ENCODE data around the gene TBC1D8. TPM values are rescaled to one million over a fixed set of nuclear protein-coding genes. Genes with fewer than 3 reads are reported as not detected.

TBC1D8 gene
- total RNA-seq, 1 donor from 2014 or later, result 45.0 TPM

- Histone ChIP-seq H3K27ac (replicated peaks) (peak overlapping the region; percentile 93), H3K4me3 (no peak overlapping the region), H3K4me1 (peaks cover 99% of the 10 kb centered on the region), H3K9me3 (replicated peaks) (no peaks in the 10 kb centered on the region), H3K36me3 (no peaks in the 10 kb centered on the region), H3K27me3 (ENCODE audit: low read depth) (no peaks in the 10 kb centered on the region)
- intact Hi-C loops (cut with micrococcal nuclease), result no loop called here
- no peak for DNase-seq
- TF ChIP-seq CTCF (IDR thresholded peaks at IDR 0.05; ENCODE audit: borderline replicate concordance), result no peak
These were observed 39.8 kb downstream of the TBC1D8 start for GRCh38 chr2:101111262-101111838.

- Histone ChIP-seq H3K4me1 (peaks cover 99% of the 10 kb centered on the region), H3K27me3 (ENCODE audit: low read depth) (no peaks in the 10 kb centered on the region), H3K4me3 (peak overlapping the region; percentile 54), H3K27ac (replicated peaks) (peak overlapping the region; percentile 93), H3K9me3 (replicated peaks) (no peaks in the 10 kb centered on the region), H3K36me3 (no peaks in the 10 kb centered on the region)
- DNase-seq, result peak; percentile 45
- intact Hi-C loops (cut with micrococcal nuclease), result no loop called here
- peak; percentile 12 for TF ChIP-seq CTCF (IDR thresholded peaks at IDR 0.05; ENCODE audit: borderline replicate concordance)
These were observed 41.6 kb downstream of the TBC1D8 start for GRCh38 chr2:101109451-101110118.

- no peak for TF ChIP-seq CTCF (IDR thresholded peaks at IDR 0.05; ENCODE audit: borderline replicate concordance)
- H3K27ac ChIP-seq (replicated peaks), result peak overlapping the region; percentile 93
- H3K27me3 ChIP-seq (ENCODE audit: low read depth), result no peaks in the 10 kb centered on the region
- no peaks in the 10 kb centered on the region for H3K36me3 ChIP-seq
- peaks cover 96% of the 10 kb centered on the region for H3K4me1 ChIP-seq
- peaks cover under 1% of the 10 kb centered on the region for H3K9me3 ChIP-seq (replicated peaks)
- H3K4me3 ChIP-seq, result peak overlapping the region; percentile 54
- intact Hi-C loops (cut with micrococcal nuclease), result no loop called here
- peak; percentile 47 for DNase-seq
These were observed 42.8 kb downstream of the TBC1D8 start for GRCh38 chr2:101108357-101108756.

GRCh38 chr2:101107241-101107640 is 43.9 kb downstream of the TBC1D8 start:
- H3K9me3 ChIP-seq (replicated peaks), result peaks cover 11% of the 10 kb centered on the region
- H3K27me3 ChIP-seq (ENCODE audit: low read depth), result no peaks in the 10 kb centered on the region
- peak overlapping the region; percentile 93 for H3K27ac ChIP-seq (replicated peaks)
- peaks cover 85% of the 10 kb centered on the region for H3K4me1 ChIP-seq
- no peak overlapping the region for H3K4me3 ChIP-seq
- no peaks in the 10 kb centered on the region for H3K36me3 ChIP-seq
- no peak for TF ChIP-seq CTCF (IDR thresholded peaks at IDR 0.05; ENCODE audit: borderline replicate concordance)
- DNase-seq, result no peak
- intact Hi-C loops (cut with micrococcal nuclease), result no loop called here

- Histone ChIP-seq H3K36me3 (no peaks in the 10 kb centered on the region), H3K4me3 (no peak overlapping the region), H3K27me3 (ENCODE audit: low read depth) (no peaks in the 10 kb centered on the region), H3K27ac (replicated peaks) (peak overlapping the region; percentile 93), H3K4me1 (peaks cover 79% of the 10 kb centered on the region), H3K9me3 (replicated peaks) (peaks cover 12% of the 10 kb centered on the region)
- intact Hi-C loops (cut with micrococcal nuclease), result no loop called here
- no peak for DNase-seq
- no peak for TF ChIP-seq CTCF (IDR thresholded peaks at IDR 0.05; ENCODE audit: borderline replicate concordance)
These were observed 44.6 kb downstream of the TBC1D8 start for GRCh38 chr2:101106453-101107181.
